Left lobe of liver (tissue), 2 donors: ENCODE data around the gene ZSWIM9. TPM values are rescaled to one million over a fixed set of nuclear protein-coding genes. Genes with fewer than 3 reads are reported as not detected.

Source experiments
- ATAC-seq: fragments of 200-7000 bp; cut with Tn5 transposase; one replicate; pipeline ENCODE4 v1.9.1; 2020; ENCODE audit warnings: mild to moderate bottlenecking, moderate library complexity
- DNase-seq: peaks from one replicate; pipeline ENCODE4 v3.0.0-alpha.2; 2020; ENCODE audit warnings: low spot score
- total RNA-seq: library from RNA; stranded (reverse); gene quantifications from one replicate; pipeline ENCODE4 v1.2.1, GENCODE V29; 2021
- donor health status: DM: no; HTN: no; CAD: no; lungs with moderate emphysema.
- donor health status: DM: no; HTN: yes; CAD: no.

The ZSWIM9 gene
- total RNA-seq, 1 donor from 2014 or later: 3.2 TPM

- DNase-seq (no peak), ATAC-seq (no peak)
Measured at GRCh38 chr19:48174445-48175030, 4.1 kb downstream of the ZSWIM9 start.

- DNase-seq: no peak
Measured at GRCh38 chr19:48175578-48175977, 5.1 kb downstream of the ZSWIM9 start.

GRCh38 chr19:48176226-48176625 is 5.7 kb downstream of the ZSWIM9 start:
- DNase-seq: no peak
- ATAC-seq: no peak

More at GRCh38 chr19:48175578-48175977, 5.1 kb downstream of the ZSWIM9 start:
- ATAC-seq: no peak

DNA sequence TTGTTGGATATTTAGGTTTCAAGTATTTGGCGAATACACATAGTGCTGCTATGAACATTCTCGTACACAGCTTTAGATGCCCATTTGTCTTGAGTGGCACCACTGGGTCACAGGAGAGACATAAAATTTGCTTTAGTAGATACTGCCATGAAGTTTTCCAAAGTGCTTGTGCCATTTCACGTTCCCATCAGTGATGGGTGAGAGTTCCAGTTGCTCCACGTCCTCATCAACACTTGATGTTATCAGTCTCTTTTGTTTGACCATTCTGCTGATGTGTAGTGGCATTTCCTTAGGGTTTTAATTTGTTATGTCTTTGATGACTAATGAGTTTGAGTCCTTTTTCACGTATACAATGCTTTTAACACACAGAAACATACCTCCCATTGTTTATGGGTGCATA is 11.0 kb downstream of the ZSWIM9 start:
- ATAC-seq: no peak
- DNase-seq: no peak

DNA sequence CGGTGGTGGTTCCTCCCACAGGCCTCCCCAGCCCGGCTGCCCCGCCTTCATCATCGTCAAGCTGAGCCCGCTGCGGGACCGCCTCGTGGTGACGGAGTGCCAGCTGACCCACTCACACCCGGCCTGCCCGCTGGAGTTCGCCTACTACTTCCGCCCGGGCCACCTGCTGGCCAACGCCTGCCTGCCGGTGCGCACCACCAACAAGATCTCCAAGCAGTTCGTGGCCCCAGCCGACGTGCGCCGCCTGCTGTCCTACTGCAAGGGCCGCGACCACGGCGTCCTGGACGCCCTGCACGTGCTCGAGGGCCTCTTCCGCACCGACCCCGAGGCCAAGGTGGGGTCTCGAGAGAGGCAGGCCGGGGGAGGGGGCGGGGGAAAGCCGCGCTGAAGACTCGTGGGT is 12.0 kb downstream of the ZSWIM9 start:
- ATAC-seq: no peak
- DNase-seq: no peak

GRCh38 chr19:48183356-48183755 is 12.9 kb downstream of the ZSWIM9 start:
- ATAC-seq: no peak
- no peak for DNase-seq

GRCh38 chr19:48186015-48186414 is 15.5 kb downstream of the ZSWIM9 start:
- DNase-seq: no peak
- ATAC-seq: no peak

- ATAC-seq: no peak
- DNase-seq: no peak
Measured at GRCh38 chr19:48186541-48186991, 16.1 kb downstream of the ZSWIM9 start.

GRCh38 chr19:48190288-48190884 is 19.9 kb downstream of the ZSWIM9 start:
- ATAC-seq: no peak
- DNase-seq: no peak

- DNase-seq (no peak), ATAC-seq (no peak)
Measured at GRCh38 chr19:48190885-48191284, 20.4 kb downstream of the ZSWIM9 start.

GRCh38 chr19:48192750-48193149 is 22.3 kb downstream of the ZSWIM9 start:
- ATAC-seq: no peak
- DNase-seq: no peak

- ATAC-seq (peak; percentile 41), DNase-seq (no peak)
Measured at GRCh38 chr19:48194041-48194843, 23.8 kb downstream of the ZSWIM9 start.

DNA sequence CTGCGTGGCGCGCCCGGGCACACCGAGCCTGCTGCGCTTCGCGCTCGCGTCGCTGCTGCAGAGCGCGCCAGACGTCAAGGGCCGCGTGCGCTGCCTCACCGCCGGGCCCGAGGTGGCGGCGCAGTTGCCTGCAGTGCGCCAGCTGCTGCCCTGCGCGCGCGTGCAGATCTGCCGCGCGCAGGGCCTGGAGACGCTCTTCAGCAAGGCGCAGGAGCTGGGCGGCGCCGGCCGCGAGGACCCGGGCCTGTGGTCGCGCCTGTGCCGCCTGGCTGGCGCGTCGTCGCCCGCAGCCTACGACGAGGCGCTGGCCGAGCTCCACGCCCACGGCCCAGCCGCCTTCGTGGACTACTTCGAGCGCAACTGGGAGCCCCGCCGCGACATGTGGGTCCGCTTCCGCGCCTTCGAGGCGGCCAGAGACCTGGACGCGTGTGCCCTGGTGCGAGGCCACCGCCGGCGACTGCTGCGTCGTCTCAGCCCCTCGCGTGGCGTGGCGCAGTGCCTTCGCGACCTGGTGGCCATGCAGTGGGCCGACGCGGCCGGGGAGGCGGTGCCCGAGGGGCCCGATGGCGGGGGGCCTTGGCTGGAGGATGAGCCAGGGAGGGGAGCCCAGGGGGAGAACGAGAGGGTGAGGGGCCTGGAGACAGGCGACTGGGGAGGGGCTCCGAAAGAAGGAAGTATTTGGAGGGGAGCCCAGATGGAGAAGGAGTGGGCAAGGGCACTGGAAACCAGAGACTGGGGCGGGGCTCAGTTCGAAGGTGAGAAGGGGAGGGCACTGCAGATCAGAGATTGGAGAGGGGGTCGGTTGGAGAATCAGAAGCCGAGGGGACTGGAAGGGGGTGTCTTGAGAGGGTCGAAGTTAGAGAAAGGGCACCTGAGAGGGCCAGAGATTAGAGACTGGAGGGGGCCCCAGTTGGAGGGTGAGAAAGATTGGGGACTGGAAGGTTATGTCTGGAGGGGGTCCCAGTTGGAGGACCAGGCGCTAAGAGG is 24.7 kb downstream of the ZSWIM9 start:
- no peak for DNase-seq
- no peak for ATAC-seq

DNA sequence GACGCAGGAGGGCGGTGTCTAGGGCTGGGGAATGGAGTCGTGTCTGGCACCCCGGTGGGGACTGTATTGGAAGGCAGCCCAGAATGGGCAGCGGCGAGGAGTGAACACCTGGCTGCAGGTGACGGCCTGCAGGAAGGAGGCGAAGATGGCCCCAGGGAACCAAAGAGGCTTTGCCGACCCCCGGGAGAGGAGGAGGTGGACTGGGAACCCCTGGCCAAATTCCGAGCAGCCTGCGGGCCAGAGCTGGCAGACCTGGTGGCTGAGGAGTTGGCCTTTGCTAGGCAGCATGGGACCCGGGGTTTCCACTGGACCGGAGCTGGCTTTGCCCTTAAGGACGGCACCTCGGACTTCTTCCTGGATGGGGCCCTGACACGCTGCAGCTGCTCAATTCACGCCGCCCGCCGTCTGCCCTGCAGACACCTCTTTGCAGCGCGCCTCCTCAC is 25.9 kb downstream of the ZSWIM9 start:
- DNase-seq (no peak), ATAC-seq (peak; percentile 29)

GRCh38 chr19:48196933-48197665 is 26.6 kb downstream of the ZSWIM9 start:
- ATAC-seq: peak; percentile 47

GRCh38 chr19:48203222-48203793 is 32.8 kb downstream of the ZSWIM9 start:
- DNase-seq (peak; percentile 11), ATAC-seq (no peak)

More at GRCh38 chr19:48196933-48197665, 26.6 kb downstream of the ZSWIM9 start:
- DNase-seq: no peak

- DNase-seq: peak; percentile 95
- ATAC-seq: peak; percentile 99
Measured at GRCh38 chr19:48203794-48204628, 33.5 kb downstream of the ZSWIM9 start.

- DNase-seq (peak; percentile 41), ATAC-seq (no peak)
Measured at GRCh38 chr19:48206397-48207093, 36.1 kb downstream of the ZSWIM9 start.
